ENCODE results near the gene EIF4EBP3. TPM values are rescaled to one million over a fixed set of nuclear protein-coding genes. Genes with fewer than 3 reads are reported as not detected.

Gene EIF4EBP3
- total and polyA plus RNA-seq, 10 of the 15 experiments (the other 5 are each of a cell fraction or from before 2014, with no cell fraction given), result 3.5 to 16.1 (median 6.2) TPM

DNA sequence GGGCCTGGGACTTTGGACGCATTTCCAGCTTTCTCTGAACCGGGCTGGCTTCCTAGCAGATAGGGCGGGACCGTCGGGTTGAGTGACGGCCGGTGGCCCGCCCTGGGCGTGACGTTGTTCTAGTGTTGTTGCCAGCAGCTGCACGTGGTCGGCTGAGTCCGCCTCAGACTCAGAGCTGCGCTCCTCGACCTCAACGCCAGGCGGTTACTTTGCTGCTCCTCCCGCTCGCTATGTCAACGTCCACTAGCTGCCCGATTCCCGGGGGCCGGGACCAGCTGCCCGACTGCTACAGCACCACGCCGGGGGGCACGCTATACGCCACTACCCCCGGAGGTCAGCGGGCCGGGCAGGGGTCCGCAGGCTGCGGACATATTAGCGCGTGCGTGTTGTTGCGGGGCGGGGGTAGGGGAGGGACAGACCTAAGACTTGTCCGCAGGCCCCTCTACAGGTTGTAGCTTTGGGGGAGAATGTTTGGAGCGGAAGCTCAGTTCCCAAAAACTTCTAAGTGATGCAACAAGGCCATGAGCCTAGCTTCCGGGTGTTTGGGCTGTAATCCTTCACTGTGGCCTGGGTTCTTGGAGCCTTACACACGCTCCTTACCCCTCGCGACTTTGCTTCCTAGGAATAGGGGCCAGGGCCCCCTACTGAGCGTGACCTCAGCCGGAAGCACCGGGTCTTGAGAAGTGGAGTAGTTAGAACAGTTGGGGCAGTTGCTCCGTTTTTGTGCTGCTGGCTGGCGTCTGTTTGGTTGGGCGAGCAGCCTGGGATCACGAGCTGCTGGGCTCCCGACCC, at the start of gene EIF4EBP3 (continued):
- TF ChIP-seq MEF2B (IDR thresholded peaks at IDR 0.05; ENCODE audit: partially characterized antibody, poor library complexity, severe bottlenecking), result no peak
- TF ChIP-seq, protein P1, sequence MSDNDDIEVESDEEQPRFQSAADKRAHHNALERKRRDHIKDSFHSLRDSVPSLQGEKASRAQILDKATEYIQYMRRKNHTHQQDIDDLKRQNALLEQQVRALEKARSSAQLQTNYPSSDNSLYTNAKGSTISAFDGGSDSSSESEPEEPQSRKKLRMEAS (IDR thresholded peaks at IDR 0.05; ENCODE audit: low read depth, low read length), result peak; percentile 99
- TF ChIP-seq GATAD2B (conservative IDR thresholded peaks at IDR 0.05; ENCODE audit: low read depth), result 0 out of 2 replicates have a peak, but pooled peaks have one; percentile 47
- no peak for TF ChIP-seq NR2C2 (IDR thresholded peaks at IDR 0.05; ENCODE audit: borderline replicate concordance, control insufficient read depth, insufficient read length, low read depth)
- TF ChIP-seq ZNF274 (IDR thresholded peaks at IDR 0.05; ENCODE audit: insufficient read depth, insufficient read length), result no peak
- TF ChIP-seq, protein P2, sequence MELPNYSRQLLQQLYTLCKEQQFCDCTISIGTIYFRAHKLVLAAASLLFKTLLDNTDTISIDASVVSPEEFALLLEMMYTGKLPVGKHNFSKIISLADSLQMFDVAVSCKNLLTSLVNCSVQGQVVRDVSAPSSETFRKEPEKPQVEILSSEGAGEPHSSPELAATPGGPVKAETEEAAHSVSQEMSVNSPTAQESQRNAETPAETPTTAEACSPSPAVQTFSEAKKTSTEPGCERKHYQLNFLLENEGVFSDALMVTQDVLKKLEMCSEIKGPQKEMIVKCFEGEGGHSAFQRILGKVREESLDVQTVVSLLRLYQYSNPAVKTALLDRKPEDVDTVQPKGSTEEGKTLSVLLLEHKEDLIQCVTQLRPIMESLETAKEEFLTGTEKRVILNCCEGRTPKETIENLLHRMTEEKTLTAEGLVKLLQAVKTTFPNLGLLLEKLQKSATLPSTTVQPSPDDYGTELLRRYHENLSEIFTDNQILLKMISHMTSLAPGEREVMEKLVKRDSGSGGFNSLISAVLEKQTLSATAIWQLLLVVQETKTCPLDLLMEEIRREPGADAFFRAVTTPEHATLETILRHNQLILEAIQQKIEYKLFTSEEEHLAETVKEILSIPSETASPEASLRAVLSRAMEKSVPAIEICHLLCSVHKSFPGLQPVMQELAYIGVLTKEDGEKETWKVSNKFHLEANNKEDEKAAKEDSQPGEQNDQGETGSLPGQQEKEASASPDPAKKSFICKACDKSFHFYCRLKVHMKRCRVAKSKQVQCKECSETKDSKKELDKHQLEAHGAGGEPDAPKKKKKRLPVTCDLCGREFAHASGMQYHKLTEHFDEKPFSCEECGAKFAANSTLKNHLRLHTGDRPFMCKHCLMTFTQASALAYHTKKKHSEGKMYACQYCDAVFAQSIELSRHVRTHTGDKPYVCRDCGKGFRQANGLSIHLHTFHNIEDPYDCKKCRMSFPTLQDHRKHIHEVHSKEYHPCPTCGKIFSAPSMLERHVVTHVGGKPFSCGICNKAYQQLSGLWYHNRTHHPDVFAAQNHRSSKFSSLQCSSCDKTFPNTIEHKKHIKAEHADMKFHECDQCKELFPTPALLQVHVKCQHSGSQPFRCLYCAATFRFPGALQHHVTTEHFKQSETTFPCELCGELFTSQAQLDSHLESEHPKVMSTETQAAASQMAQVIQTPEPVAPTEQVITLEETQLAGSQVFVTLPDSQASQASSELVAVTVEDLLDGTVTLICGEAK (IDR thresholded peaks at IDR 0.05; ENCODE audit: borderline replicate concordance), result no peak
- no peak for TF ChIP-seq ZNF207 (IDR thresholded peaks at IDR 0.05; ENCODE audit: borderline replicate concordance)
- TF ChIP-seq RUNX3 (IDR thresholded peaks at IDR 0.05; ENCODE audit: low read length), result no peak
- TF ChIP-seq TBL1XR1 (IDR thresholded peaks at IDR 0.05; ENCODE audit: low read depth, low read length), result no peak
- 0 out of 2 replicates have a peak, but pooled peaks have one; percentile 26 for TF ChIP-seq EED (IDR thresholded peaks at IDR 0.05; ENCODE audit: low read depth)
- TF ChIP-seq NBN (IDR thresholded peaks at IDR 0.05), result peak; percentile 65; the same call in 1 of the 2 replicates
- TF ChIP-seq NRF1 (conservative IDR thresholded peaks at IDR 0.05; ENCODE audit: low read depth, low read length), result no peak
- TF ChIP-seq, protein P3, sequence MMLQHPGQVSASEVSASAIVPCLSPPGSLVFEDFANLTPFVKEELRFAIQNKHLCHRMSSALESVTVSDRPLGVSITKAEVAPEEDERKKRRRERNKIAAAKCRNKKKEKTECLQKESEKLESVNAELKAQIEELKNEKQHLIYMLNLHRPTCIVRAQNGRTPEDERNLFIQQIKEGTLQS (IDR thresholded peaks at IDR 0.05; ENCODE audit: borderline replicate concordance, extremely low read depth, low read depth, low read length), result no peak
- no peak for TF ChIP-seq SREBF2 (IDR thresholded peaks at IDR 0.05; ENCODE audit: low read length)
- TF ChIP-seq, protein P4, sequence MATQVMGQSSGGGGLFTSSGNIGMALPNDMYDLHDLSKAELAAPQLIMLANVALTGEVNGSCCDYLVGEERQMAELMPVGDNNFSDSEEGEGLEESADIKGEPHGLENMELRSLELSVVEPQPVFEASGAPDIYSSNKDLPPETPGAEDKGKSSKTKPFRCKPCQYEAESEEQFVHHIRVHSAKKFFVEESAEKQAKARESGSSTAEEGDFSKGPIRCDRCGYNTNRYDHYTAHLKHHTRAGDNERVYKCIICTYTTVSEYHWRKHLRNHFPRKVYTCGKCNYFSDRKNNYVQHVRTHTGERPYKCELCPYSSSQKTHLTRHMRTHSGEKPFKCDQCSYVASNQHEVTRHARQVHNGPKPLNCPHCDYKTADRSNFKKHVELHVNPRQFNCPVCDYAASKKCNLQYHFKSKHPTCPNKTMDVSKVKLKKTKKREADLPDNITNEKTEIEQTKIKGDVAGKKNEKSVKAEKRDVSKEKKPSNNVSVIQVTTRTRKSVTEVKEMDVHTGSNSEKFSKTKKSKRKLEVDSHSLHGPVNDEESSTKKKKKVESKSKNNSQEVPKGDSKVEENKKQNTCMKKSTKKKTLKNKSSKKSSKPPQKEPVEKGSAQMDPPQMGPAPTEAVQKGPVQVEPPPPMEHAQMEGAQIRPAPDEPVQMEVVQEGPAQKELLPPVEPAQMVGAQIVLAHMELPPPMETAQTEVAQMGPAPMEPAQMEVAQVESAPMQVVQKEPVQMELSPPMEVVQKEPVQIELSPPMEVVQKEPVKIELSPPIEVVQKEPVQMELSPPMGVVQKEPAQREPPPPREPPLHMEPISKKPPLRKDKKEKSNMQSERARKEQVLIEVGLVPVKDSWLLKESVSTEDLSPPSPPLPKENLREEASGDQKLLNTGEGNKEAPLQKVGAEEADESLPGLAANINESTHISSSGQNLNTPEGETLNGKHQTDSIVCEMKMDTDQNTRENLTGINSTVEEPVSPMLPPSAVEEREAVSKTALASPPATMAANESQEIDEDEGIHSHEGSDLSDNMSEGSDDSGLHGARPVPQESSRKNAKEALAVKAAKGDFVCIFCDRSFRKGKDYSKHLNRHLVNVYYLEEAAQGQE (IDR thresholded peaks at IDR 0.05; ENCODE audit: low read depth, low read length), result no peak
- no peak for TF ChIP-seq ZNF622 (IDR thresholded peaks at IDR 0.05)

All from GM12878 (cell line).